B cell (primary cell): ENCODE measurements around the gene NPC1.

ENCODE experiments used
- EZH2 ChIP-seq: IDR thresholded peaks from 2 replicates; pipeline ENCODE4 v1.6.1; 2012; ENCODE audit warnings: borderline replicate concordance, low read depth, mild to moderate bottlenecking, moderate library complexity, low read length; ENCODE audit not compliant: insufficient read depth, poor library complexity, severe bottlenecking
- TF ChIP-seq, protein P1 (sequence below): fragments of 200-600 bp; IDR thresholded peaks from one replicate; pipeline ENCODE4 v1.8.0; 2022; ENCODE audit warnings: antibody characterized with exemption, mild to moderate bottlenecking

DNA sequence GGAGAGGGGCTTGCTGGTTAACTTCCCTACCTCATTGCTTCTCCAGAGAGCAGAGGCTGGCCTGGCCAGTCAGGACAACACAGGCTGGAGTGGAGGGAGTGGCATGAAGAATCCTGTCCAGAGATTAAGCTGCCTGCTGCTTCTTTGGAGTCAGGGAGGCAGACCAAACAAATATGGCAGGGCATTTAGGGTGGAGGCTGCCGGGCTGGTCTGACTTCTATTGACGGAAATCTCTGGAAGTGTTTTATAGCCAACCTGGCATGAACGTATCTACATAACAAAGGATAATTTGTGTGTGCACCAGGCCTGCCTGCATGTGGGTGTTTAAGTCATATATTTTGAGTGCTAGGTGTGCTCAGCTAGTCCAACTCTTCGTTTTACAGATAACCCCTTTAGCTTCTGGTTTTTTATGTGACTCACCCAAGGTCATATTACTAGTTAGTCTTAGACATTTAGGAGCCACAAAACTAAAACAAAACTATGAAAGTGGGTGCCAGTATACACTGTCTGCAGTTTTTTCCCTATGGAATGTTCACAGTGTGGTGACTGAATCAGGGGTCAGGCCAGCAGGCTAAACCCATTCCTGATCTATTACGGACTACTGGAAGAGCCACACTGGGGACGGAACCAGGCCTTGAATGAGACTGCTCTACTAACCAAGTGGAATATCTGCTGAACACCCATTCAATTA, 5.5 kb downstream of the NPC1 start:
- TF ChIP-seq, protein P1, sequence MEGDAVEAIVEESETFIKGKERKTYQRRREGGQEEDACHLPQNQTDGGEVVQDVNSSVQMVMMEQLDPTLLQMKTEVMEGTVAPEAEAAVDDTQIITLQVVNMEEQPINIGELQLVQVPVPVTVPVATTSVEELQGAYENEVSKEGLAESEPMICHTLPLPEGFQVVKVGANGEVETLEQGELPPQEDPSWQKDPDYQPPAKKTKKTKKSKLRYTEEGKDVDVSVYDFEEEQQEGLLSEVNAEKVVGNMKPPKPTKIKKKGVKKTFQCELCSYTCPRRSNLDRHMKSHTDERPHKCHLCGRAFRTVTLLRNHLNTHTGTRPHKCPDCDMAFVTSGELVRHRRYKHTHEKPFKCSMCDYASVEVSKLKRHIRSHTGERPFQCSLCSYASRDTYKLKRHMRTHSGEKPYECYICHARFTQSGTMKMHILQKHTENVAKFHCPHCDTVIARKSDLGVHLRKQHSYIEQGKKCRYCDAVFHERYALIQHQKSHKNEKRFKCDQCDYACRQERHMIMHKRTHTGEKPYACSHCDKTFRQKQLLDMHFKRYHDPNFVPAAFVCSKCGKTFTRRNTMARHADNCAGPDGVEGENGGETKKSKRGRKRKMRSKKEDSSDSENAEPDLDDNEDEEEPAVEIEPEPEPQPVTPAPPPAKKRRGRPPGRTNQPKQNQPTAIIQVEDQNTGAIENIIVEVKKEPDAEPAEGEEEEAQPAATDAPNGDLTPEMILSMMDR, result no peak
- TF ChIP-seq EZH2, result no peak
